OCI-LY7 (cell line): ENCODE data around the gene UBXN6. TPM values are rescaled to one million over a fixed set of nuclear protein-coding genes. Genes with fewer than 3 reads are reported as not detected.

Source experiments
- BruUV-seq: library from RNA; stranded (reverse); fragments of 400-500 nt; replicated peaks from 2 replicates; lab custom pipeline; 2021; lab: Mats Ljungman, UMichigan
- CTCF ChIA-PET: fragments of 300-600 bp; sonication (Branson Sonifier 250); formaldehyde crosslinking; loops from one replicate; lab custom pipeline; 2022; ENCODE audit warnings: antibody characterized with exemption; ENCODE audit not compliant: unreplicated experiment; lab: Charles Lee
- POLR2A ChIA-PET: fragments of 300-600 bp; sonication (Branson Sonifier 250); formaldehyde crosslinking; loops from one replicate; lab custom pipeline; 2022; ENCODE audit warnings: antibody characterized with exemption; lab: Charles Lee
- DNase-seq: peaks from one replicate; pipeline ENCODE4 v3.0.0-alpha.2; 2015; ENCODE audit warnings: low spot score
- H2AFZ ChIP-seq: fragments of 200-600 bp; sonication (generic), shearing (Covaris generic); 2 replicates; pipeline ENCODE4 v1.6.1; 2014; ENCODE audit warnings: mild to moderate bottlenecking, antibody characterized with exemption, low read length, moderate library complexity
- H3K27ac ChIP-seq: fragments of 200-600 bp; sonication (generic); 2 replicates; pipeline ENCODE4 v1.5.1; 2014; ENCODE audit warnings: mixed run types, low read depth, mild to moderate bottlenecking, moderate library complexity, low read length, inconsistent platforms; ENCODE audit not compliant: poor library complexity, severe bottlenecking
- H3K36me3 ChIP-seq: fragments of 200-600 bp; sonication (generic); 2 replicates; pipeline ENCODE4 v1.6.1; 2014; ENCODE audit warnings: mild to moderate bottlenecking, antibody characterized with exemption, low read length, moderate library complexity, mixed read lengths; ENCODE audit not compliant: insufficient read depth
- H3K4me1 ChIP-seq: fragments of 200-600 bp; sonication (generic); 2 replicates; pipeline ENCODE4 v1.5.1; 2014; ENCODE audit warnings: mild to moderate bottlenecking, low read length; ENCODE audit not compliant: insufficient read depth, poor library complexity, severe bottlenecking
- H3K4me2 ChIP-seq: fragments of 200-600 bp; sonication (generic); 2 replicates; pipeline ENCODE4 v1.6.1; 2014; ENCODE audit warnings: mild to moderate bottlenecking, low read length
- H3K4me3 ChIP-seq: fragments of 200-600 bp; sonication (generic); 2 replicates; pipeline ENCODE4 v1.5.1; 2014; ENCODE audit warnings: mild to moderate bottlenecking, low read depth, low read length; ENCODE audit not compliant: poor library complexity, severe bottlenecking
- H3K79me2 ChIP-seq: fragments of 200-600 bp; sonication (generic); 2 replicates; pipeline ENCODE4 v1.6.1; 2016; ENCODE audit warnings: low read depth, mild to moderate bottlenecking, low read length, moderate library complexity, mixed read lengths; ENCODE audit not compliant: insufficient read depth
- H3K9me2 ChIP-seq: fragments of 200-600 bp; sonication (generic); 2 replicates; pipeline ENCODE4 v1.6.1; 2016; ENCODE audit warnings: mild to moderate bottlenecking, low read length, mixed read lengths; ENCODE audit not compliant: insufficient read depth
- H3K9me3 ChIP-seq: fragments of 200-600 bp; sonication (generic); 2 replicates; pipeline ENCODE4 v1.6.1; 2014; ENCODE audit warnings: mild to moderate bottlenecking, mixed run types, low read length, mixed read lengths
- H4K20me1 ChIP-seq: fragments of 200-600 bp; sonication (generic); 2 replicates; pipeline ENCODE4 v1.6.1; 2014; ENCODE audit warnings: mild to moderate bottlenecking, antibody characterized with exemption, low read length, moderate library complexity, mixed read lengths; ENCODE audit not compliant: insufficient read depth
- CTCF ChIP-seq: fragments of 200-600 bp; sonication (generic); conservative IDR thresholded peaks from 2 replicates; pipeline ENCODE4 v1.5.1; 2014; ENCODE audit warnings: mild to moderate bottlenecking, antibody characterized with exemption, low read length, moderate library complexity, mixed read lengths
- EZH2phosphoT487 ChIP-seq: fragments of 200-600 bp; sonication (generic); IDR thresholded peaks from 2 replicates; pipeline ENCODE4 v1.6.1; 2018; ENCODE audit warnings: low read depth, borderline replicate concordance, mild to moderate bottlenecking, mixed run types, antibody characterized with exemption, low read length, moderate library complexity, mixed read lengths
- intact Hi-C: fragments of 100-400 bp; cut with micrococcal nuclease; formaldehyde crosslinking; loops from one replicate; pipeline ENCODE4 v1.10.0; 2022; ENCODE audit not compliant: unreplicated experiment
- total RNA-seq, 2 experiments: library from RNA; depleted of rRNA in 1 of 2; stranded (reverse); fragments of >200 nt in 1 of 2; shearing (Covaris generic) in 1 of 2; gene quantifications; 2 replicates each; pipeline ENCODE4 v1.2.3, GENCODE V29; 2014 to 2022

Gene UBXN6
- total RNA-seq, 2 experiments from 2014 or later, result 43.5 to 57.0 TPM

DNA sequence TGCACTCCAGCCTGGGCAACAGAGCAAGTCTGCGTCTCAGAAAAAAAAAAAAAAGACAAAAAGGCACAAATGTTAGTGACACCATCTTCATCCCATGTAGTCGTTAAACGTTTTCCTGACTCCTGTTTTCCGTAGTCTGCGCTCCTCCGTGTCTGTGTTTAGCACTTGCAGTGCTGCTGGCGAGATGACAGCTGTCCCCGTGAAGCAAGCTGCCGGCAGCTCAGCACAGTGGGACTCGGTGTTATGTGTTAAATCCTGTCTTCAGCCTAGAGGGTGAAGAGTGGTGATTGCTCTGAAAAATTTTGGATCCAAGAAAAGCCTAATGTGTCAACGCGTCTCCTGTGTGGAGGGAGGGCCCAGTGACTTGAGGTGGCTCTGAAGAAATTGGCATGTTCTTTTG is 18.4 kb downstream of the UBXN6 start:
- Histone ChIP-seq H3K9me2 (no peaks in the 10 kb centered on the region), H4K20me1 (no peaks in the 10 kb centered on the region; the same call in 1 of the 2 replicates), H3K36me3 (peaks cover 89% of the 10 kb centered on the region), H3K4me3 (no peak overlapping the region), H3K79me2 (no peaks in the 10 kb centered on the region), H3K9me3 (no peaks in the 10 kb centered on the region), H2AFZ (no peak overlapping the region), H3K4me2 (no peak overlapping the region), H3K4me1 (peaks cover 8% of the 10 kb centered on the region), H3K27ac (no peak overlapping the region)
- no peak for TF ChIP-seq CTCF
- TF ChIP-seq EZH2phosphoT487, result no peak
- ChIA-PET POLR2A (no interaction called here), CTCF (no interaction called here)
- intact Hi-C loops, result no loop called here
- no peak for DNase-seq
- no TSS peak for BruUV-seq

DNA sequence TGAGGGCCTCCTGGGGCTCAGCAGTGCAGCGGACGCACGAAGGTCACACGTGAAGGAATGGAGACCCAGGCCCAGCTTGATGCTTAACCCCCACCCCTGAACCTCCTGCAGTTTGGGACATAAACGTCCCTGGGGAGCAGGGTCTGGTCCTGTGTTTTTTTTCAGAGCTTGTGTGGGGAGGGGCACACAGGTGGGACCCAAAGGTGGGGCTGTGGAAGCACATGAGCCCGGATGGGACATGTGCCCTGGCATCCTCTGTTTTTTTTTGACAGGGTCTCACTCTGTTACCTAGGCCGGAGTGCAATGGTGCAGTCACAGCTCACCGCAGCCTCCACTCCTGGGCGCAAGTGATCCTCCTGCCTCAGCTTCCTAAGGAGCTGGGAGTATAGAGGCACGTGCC is 20.5 kb downstream of the UBXN6 start:
- TF ChIP-seq CTCF (no peak), EZH2phosphoT487 (no peak)
- ChIA-PET CTCF (no interaction called here), POLR2A (no interaction called here)

DNA sequence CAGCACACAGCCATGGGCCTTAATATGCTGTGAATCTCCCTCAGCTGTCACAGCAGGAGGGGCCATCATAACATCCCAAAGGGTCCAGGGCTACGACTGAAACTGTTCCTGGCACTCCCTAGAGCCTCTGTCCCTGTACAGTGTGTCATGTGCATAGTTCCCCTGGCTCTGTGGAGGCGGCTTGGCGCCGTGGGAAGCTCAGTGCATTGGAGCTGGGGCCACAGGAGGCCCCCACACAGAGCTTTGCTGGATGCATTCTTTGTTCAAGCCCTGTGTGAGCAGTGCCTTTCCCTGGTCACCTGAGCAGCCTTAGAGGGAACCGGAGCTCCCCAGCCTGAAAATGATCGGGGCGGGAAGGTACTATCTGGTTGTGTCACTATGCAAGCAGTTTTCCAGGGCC is 21.4 kb downstream of the UBXN6 start:
- H3K79me2 ChIP-seq, result no peaks in the 10 kb centered on the region
- H4K20me1 ChIP-seq, result no peaks in the 10 kb centered on the region
- no peak overlapping the region for H3K4me3 ChIP-seq
- no peaks in the 10 kb centered on the region for H3K9me2 ChIP-seq
- no TSS peak for BruUV-seq
- no peak overlapping the region for H3K4me2 ChIP-seq
- H3K4me1 ChIP-seq, result no peaks in the 10 kb centered on the region
- intact Hi-C loops, result no loop called here
- H2AFZ ChIP-seq, result no peak overlapping the region
- TF ChIP-seq CTCF (no peak), EZH2phosphoT487 (no peak)
- H3K27ac ChIP-seq, result no peak overlapping the region
- peaks cover 93% of the 10 kb centered on the region for H3K36me3 ChIP-seq
- ChIA-PET POLR2A (no interaction called here), CTCF (no interaction called here)
- H3K9me3 ChIP-seq, result no peaks in the 10 kb centered on the region
- no peak for DNase-seq

More for the DNA sequence above, 20.5 kb downstream of the UBXN6 start:
- Histone ChIP-seq H3K9me3 (no peaks in the 10 kb centered on the region), H3K79me2 (no peaks in the 10 kb centered on the region), H3K4me2 (no peak overlapping the region), H3K4me1 (peaks cover 4% of the 10 kb centered on the region), H4K20me1 (no peaks in the 10 kb centered on the region), H2AFZ (no peak overlapping the region), H3K9me2 (no peaks in the 10 kb centered on the region), H3K4me3 (no peak overlapping the region), H3K27ac (no peak overlapping the region), H3K36me3 (peaks cover 89% of the 10 kb centered on the region)
- no peak for DNase-seq
- intact Hi-C loops, result no loop called here
- BruUV-seq, result no TSS peak
